ENCODE measurements around the gene ASCC1. TPM values are rescaled to one million over a fixed set of nuclear protein-coding genes. Genes with fewer than 3 reads are reported as not detected.

Gene ASCC1, protein sequence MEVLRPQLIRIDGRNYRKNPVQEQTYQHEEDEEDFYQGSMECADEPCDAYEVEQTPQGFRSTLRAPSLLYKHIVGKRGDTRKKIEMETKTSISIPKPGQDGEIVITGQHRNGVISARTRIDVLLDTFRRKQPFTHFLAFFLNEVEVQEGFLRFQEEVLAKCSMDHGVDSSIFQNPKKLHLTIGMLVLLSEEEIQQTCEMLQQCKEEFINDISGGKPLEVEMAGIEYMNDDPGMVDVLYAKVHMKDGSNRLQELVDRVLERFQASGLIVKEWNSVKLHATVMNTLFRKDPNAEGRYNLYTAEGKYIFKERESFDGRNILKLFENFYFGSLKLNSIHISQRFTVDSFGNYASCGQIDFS
- 16.5 and 24.6 TPM in 2 replicates for total RNA-seq (2014; rRNA removed; shearing (Covaris generic))

DNA sequence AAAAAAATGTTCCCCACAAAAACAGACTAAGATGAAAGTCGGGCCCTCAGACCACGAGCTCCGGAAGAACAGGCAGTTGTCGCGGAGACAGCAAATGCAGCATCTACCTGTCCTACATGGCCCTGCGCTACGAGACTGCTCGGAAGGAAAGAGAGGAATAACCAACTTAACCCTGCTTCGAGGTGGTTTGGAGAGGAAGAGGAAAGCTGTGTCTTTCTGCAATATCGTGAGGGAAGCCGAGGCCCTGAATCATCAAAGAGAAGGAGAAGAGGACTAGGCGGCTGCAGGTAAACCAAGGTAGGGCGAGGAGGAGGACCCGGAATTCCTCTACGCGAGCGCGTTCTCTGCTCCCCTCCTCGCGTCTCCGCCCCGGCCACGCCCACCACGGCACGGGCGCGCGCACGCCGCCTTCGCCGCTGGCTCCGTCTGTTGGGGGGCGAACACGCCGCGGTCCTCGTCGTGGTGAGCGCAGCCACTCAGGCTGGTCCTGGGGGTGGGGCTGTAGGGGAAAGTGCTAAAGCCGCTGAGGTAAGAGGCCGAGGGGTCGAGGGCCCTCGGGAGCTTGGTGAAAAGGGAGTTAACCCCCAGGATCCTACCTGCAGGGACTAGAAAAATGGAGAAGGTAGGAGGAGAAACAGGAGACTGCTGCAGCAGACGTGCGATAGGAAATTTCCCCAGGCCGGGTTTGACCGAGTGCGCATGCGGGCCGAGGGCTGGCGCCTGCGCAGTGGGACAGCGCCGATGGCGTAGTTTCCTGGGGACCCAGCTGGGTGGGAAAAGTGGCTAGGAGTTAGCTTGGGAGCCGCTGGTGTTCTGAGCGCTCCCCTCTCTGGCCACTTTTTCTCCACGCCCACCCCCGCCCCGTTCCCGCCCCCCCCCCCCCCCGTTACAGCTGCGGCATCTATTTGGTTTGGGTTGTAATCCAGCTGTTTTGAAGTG, at the start of gene ASCC1, which contains the start of gene ANAPC16:
ASCC1 (minus strand) TSS at position 666 of the 939 bp plus-strand sequence. CDS start 2,978 bp downstream, outside the sequence.
ANAPC16 (plus strand) TSS at position 402 of the 939 bp plus-strand sequence. CDS start 7,903 bp downstream, outside the sequence.
- peak; percentile 91 for DNase-seq (ENCODE audit: low read depth)

DNA sequence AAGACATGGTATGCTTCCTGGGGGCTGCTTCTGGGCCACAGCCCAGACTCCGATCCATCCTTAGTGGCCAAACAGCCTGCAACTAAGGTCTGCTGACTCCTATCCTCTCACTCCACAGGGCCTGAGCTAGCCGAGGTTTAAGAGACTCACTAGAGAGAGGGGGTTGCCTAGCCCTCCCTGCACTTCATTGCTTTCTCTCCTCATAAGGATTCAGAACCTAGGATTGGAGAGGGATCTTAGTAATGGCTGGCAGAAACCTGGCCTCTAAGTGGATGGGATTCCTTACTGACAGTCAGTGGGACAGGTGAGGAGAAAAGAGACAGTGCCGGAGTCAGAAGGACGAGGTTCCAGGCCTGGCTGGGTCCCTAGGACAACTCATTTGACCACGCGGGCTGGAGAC, 49.4 kb upstream of the ASCC1 start:
- DNase-seq (ENCODE audit: low read depth) = no peak

DNA sequence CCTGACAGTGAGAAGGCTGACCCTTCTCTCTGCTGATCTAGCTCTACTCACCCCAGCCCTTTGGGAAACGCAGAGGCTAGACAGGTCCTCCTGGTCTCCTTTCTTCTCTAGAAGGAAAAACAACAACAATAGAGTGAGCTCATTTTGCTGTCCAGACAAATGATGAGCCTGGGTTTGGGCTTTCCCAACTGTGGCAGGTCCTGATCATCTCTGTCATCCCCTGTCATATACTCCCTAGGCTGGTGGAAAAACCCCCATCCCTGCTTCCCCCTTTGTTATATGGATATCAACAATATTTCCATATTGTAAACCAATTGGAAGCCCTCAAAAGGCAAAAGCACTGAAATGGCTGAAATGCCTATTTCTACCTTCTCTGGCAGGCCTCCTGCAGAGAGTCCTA, 48.5 kb upstream of the ASCC1 start:
- no peak for DNase-seq (ENCODE audit: low read depth)

DNA sequence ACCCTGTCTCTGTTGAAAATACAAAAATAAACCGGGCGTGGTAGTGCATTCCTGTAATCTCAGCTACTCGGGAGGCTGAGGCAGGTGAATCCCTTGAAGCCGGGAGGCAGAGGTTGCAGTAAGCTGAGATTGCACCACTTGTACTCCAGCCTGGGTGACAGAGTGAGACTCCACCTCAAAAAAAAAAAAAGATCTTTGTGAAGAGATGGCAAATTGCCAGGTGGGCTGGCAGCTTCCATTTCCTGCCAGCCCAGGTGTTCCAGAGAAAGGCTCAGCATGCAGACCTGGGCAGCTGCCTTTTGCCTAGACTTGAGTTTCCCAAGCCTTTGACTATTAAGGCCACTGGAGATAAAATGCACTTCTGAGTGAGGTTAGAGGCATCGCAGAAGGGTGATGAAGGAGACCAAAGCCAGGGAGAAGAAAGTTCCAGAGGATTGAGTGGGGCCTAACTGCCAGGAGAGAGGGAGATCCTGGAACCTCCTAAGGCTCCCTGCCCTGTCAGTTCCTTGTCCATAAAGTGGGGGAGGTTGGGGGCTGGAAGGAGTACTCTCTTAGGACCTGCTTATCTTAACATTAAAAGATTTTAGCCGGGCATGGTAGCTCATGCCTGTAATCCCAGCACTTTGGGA, 47.7 kb upstream of the ASCC1 start:
- DNase-seq (ENCODE audit: low read depth) = peak; percentile 30

DNA sequence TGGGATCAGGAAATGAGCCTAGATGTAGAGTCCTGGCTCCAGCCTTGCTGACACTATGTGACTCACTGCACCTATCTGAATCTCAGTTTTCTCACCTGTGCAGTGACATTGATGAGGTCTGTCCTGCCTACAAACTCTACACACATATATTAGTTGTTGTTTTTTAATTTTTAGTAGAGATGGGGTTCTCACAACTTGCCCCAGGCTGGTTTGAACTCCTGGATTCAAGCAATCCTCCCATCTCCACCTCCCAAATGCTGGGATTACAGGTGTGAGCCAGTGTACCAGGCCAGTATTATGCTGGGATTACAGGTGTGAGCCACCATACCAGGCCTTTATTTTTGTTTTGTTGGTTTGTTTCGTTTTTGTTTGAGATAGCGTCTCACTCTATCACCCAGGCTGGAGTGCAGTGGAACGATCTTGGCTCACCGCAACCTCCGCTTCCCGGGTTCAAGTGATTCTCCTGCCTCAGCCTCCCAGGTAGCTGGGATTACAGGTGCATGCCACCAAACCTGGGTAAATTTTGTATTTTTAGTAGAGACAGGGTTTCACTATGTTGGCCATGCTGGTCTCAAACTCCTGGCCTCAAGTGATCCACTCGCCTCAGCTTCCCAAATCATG, 45.8 kb upstream of the ASCC1 start:
- no peak for DNase-seq (ENCODE audit: low read depth)

DNA sequence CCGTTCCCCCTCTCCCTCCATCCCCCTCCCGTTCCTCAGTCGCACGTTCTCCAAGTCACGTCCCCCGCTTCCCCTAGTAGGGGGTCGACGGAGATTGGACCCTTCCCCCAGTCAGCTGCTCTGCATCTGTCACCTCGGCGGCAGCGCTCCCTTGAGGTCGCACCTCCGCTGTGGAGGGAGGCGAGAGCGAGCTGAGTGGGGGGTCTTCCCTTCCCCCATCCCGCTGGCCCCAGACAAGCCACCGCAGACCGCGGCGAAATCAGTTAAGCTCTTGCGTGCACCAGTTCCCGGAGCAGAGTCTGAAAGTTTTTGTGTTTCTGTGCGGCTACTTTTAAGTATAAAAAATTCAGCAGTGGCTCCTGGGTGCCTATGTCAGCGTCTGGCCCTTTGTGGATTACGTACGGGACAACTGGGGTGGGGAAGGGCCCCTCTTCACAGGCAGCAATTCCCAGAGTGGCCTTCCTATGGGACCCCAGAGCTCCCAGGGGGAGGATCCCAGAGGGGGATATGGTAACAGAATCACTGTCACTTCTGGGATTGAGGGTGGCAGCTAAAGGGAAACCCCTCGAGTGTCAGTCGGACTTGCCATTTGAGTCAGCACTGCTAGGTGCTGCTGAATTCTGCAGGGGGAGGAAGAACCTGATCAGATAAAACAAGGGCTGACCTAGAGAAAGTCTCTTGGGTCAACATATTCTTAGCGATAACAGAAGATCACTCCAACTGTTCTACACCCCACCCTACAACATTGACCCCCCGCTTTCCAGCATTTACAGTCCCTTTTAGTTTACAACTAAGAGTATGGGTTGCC, 45.1 kb upstream of the ASCC1 start:
- DNase-seq (ENCODE audit: low read depth) = no peak

DNA sequence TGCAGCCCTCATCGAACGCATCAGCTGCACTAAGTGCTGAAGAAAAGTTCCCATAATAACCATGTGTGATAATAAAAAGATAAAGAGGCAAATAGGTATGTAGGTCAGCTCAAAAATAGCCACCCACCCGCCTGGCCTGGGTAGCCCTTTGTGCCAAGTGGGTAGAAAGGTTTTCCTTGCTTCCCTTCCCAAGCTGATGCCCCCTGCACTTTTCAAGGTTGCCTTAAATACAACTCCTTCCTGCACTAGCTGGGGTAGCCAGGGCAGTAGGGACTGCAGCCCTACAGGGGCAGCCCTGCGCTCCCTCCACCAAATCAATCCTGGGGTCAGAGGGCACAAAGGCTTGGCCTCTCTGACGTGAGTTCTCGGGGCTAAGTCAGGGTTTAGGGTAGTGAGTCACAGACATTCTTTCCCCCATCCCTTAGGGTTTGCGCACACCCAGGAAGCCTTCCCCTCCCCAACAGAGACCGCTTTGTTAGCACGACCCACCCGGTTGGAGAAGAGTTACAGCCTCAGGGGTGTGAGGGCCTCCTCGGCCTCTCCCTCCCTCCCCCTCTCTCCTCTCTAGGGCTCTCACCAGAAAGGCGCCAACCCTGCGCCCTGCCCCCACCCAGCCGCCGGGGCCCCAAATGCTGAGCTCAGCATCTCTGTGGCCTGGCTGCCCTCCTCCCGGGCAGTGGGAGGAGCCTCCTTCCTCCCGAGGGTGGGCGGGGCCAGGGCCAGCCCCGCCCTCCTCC, 44.3 kb upstream of the ASCC1 start:
- DNase-seq (ENCODE audit: low read depth) = peak; percentile 62

DNA sequence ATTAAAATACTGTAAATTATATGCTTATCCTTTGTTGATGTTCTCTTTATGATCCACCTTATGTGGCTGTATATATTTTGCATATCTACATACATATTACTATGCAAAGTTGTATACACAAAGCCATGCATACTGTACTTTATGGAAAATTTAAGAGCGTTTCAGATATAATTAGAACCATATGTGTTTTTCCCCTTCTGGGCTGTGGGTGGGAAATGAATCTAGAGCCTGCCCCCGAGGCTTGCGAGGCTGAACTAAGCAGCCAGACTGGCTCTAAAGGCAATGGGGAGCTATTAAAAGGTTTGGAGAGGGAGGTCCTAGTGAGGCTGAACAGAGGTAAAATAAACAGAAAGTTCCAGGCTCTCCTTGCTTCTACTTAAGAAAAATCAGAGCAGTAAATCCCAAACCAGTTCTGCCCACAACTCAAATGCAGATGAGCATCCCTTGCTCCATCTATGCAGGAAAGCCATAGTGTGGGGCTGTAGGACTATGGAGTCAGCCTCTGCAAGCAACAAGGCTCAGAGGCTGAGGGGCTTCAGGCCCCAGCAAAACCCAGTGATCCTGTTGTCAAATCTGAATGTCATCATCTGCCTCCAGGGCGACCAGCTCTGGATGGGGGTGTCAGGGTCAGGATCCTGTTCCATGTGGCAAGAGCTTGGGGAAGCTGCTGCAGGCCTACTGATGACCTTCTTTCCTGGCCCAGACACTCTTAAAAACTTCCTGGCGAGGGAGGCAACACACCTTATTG, 43.6 kb upstream of the ASCC1 start:
- no peak for DNase-seq (ENCODE audit: low read depth)

DNA sequence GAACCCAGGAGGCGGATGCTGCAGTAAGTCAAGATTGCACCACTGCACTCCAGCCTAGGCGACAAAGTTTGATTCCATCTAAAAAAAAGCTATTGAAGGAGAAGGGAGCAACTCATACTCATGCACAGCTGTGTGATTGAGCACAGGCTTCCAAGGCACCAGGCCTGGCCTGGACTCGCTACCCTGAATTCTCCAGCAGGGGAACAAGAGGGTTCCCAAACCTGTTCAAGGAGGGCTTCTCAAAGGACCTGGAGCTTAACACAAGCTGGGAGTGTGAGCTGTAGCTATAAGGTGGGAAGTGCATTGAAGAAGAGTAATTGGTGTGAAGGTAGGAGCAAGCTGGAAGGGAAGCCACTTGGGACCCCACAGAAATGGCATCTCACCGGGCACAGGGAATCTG, 42.5 kb upstream of the ASCC1 start:
- DNase-seq (ENCODE audit: low read depth) = no peak

DNA sequence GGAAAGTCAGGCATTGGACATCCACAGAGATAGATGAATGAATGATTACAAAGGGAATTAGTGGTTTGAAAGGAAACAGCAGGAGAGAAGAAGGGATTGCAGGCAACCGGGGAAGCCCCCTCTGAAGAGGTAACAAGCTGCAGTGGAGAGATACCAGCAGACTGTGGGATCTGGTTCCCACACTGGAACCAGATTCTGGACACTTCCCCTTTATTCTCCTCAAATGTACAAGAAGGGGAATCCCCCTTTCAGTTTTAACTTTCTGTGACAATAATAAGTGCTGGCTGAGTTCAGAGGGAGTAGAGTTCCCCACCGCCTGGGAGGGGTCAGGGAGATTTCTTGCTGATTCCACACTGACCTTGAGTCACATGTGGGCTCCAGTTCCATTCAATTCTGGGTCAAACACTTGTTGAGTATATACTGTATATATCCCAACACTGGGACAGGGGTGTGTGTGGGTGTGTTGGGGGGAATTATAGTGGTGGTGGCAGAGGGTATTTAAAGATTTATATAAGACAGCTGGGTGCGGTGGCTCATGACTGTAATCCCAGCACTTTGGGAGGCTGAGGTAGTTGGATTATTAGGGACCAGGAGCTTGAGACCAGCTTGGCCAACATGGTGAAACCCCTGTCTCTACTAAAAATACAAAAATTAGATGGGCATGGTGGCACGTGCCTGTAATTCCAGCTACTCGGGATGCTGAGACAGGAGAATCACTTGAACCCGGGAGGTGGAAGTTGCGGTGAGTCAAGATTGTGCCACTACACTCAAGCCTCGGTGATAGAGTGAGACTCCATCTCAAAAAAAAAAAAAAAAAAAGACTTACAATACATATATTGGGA, 41.2 kb upstream of the ASCC1 start:
- DNase-seq (ENCODE audit: low read depth) = no peak

DNA sequence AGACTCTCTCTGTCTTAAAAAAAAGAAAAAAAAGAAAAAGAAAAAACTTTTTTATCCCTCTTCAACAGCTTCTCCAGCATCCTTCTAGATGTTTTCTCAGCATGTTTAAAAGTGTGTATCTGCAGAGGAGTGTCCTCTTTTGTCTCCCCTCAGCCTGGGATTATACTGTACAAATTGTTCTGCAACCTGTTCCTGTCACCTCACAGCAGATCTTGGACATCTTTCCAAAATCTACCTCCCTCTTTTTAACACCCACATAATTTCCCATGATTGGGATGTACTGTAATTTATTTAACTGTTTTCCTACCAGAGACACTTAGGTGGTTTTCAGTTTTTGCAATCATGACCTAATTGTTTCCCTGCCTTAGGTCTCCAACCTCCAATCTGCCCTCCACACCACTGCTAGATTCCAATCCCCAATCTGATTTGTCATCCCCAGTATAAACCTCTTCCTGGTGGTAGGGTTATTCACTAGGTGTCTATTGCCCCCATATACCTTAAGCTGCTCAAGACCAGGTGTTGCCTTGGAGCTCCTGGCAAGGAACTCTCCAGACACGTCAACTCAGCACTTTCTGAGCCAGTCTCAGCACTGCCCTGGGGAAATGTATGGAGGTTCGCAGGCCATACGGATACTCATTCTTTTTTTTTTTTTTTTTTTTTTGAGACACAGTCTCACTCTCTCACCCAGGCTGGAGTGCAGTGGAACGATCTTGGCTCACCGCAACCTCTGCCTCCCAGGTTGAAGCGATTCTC, 40.1 kb upstream of the ASCC1 start:
- DNase-seq (ENCODE audit: low read depth) = no peak

DNA sequence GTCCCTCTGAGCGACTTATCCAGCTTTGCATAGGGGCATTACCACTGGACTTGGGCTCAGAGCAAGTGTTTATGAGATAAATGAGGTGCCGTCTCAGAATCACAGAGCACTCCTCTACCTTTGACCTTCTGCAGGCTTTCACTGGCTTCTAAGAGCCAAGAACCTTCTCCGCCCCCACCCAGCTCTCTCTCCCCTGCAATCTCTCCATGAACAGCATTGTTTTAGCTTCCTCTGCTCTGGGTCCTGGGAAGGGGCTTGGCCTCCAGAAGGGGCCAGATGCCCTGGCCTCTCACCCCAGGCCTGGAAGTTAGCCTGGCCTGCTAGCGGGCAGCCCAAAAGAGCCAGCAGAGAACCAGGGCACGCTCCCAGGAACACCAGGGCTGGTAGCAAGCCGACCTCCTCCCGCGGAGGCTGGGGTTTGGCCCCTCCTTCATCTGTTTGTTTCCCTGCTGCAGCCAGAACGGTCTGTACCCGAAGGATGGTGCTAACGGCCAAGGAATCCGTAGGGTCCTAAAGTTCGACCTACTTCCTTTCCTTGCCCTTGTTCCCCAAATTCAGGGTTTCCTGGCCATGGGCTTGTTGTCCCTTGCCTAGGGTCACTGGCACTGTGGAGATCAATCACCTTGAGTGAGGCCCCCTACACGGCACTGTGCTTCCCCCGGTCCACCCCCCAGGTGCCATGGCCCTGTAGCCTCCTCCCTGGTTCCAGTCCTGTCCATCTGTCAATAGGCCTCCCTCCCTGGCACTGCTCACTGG, 38.9 kb upstream of the ASCC1 start:
- no peak for DNase-seq (ENCODE audit: low read depth)

DNA sequence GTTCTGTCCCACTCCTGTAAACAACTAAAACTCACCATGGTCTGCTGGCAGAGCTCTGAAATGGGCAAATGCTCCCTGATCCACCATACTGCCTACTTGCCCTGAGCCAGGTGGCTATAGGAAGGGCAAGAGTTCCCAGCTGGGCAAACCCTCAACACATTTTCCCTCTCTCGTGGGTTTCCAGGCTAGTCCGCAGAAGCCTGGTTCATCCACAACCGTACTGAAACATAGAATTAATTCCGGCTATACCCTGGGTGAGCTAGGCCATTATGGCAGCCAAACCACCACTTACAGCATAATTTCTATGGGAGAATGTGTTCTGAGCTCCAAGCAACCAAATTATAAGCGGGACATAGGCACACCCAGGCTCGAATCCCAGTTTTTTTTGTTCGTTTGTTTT, 37.5 kb upstream of the ASCC1 start:
- DNase-seq (ENCODE audit: low read depth) = no peak

DNA sequence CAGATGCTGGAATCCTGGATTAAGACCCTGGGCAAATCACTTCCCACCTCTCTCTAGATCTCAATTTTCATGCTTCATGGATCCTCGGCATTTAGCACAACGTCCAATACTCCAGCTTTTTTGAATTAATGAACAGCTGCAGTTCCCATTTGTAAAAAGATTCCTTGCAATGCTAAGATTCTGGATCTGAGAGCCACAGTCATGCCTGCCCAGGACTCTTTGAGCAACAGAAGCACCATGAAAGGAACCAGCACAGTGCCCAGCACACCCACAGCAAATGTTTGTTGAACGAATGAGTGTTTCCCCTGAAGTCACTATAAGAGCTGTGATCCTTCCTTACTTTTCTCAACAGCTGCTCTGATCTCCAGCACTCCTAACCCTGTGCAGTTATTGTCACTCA, 36.9 kb upstream of the ASCC1 start:
- DNase-seq (ENCODE audit: low read depth) = no peak

DNA sequence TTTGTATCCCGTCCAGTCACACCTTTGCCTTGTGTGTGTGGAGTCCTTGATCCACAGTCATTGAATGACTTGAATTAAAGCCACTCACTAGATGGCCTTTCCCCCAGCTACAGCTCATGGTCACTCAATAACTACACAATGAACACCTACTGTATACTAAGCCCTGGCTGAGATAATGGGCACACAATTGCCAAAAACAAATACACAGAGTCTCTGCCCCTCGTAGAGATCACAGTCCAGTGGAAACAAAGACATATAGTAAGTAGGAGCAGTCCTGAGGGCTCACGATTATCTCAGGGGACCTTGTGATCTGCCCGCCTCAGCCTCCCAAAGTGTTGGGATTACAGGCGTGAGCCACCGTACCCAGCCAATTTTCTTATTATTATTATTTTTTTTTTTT, 35.6 kb upstream of the ASCC1 start:
- no peak for DNase-seq (ENCODE audit: low read depth)

DNA sequence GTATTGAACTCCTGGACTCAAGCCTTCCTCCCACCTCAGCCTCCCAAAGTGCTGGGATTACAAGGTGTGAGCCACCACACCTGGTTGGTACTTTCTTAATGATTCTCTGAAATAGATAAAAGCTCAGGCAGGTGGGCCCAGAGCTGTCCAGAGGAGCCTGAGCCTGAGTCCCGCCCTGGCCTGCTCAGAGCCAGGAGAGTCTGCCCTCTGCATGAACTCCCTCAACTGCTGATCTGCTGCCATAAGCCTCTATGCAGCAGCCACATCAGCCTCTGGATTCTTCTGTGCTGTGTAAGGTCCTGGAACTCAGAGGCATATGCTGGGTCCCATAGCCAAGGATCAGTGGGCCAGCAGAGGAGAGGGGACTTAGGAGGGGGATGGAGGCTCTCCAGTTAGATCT, 34.6 kb upstream of the ASCC1 start:
- no peak for DNase-seq (ENCODE audit: low read depth)
